Measurements from ENCODE around the gene HYAL3. TPM values are rescaled to one million over a fixed set of nuclear protein-coding genes. Genes with fewer than 3 reads are reported as not detected.
A peak's percentile ranks its signal among the peaks of the same experiment; 100 is the strongest.
"Not testable (repeated sequence)": the region's sequence is repeated elsewhere in the genome, so short reads cannot be mapped to it uniquely, and the experiment has no call there.

HYAL3 gene
- total and polyA plus RNA-seq, 2 donors from 2014 or later = 2.0 to 3.2 TPM

GRCh38 chr3:50274371-50275104, 24.7 kb downstream of the HYAL3 start:
- H3K4me3 ChIP-seq (ENCODE audit: low read length in 3 of 3) = no peak overlapping the region
- no peaks in the 10 kb centered on the region for H3K9me3 ChIP-seq (ENCODE audit: control insufficient read depth in 2 of 3, insufficient read depth in 1 of 3, low read length in 3 of 3)
- H3K9ac ChIP-seq (ENCODE audit: low read length in 3 of 3) = no peak overlapping the region
- TF ChIP-seq CTCF (IDR thresholded peaks at IDR 0.05; ENCODE audit: borderline replicate concordance, extremely low read depth, insufficient read depth) = peak; percentile 44
- DNase-seq (peak; percentile 66 to 89 (median 76)), FAIRE-seq (no peak)
- H3K36me3 ChIP-seq (ENCODE audit: control insufficient read depth in 2 of 3, insufficient read depth in 3 of 3, low read length in 3 of 3) = no peaks in the 10 kb centered on the region
- H3K27me3 ChIP-seq (ENCODE audit: control insufficient read depth, insufficient read depth, low read length) = peaks cover 8% of the 10 kb centered on the region
- no peak overlapping the region for H3K27ac ChIP-seq (ENCODE audit: low read depth in 2 of 2, low read length in 2 of 2)
- intact Hi-C loops (cut with DNase I) = loop anchor here (5.0 kb wide), 1 partner anchor 47 kb away; no protein-coding TSS in a partner anchor
- peaks cover 0 to 25% (median 17%) of the 10 kb centered on the region in 3 donors for H3K4me1 ChIP-seq (ENCODE audit: control insufficient read depth in 2 of 3, insufficient read depth in 2 of 3, low read depth in 1 of 3, low read length in 3 of 3)

- DNase-seq = peak in 2 of 5 donors; percentile 67 to 74
- FAIRE-seq = no peak
- no peaks in the 10 kb centered on the region for H3K9me3 ChIP-seq (ENCODE audit: control insufficient read depth in 2 of 3, insufficient read depth in 1 of 3, low read length in 3 of 3)
- no peak overlapping the region for H3K4me3 ChIP-seq (ENCODE audit: low read length in 3 of 3)
- peaks cover 8% of the 10 kb centered on the region for H3K27me3 ChIP-seq (ENCODE audit: control insufficient read depth, insufficient read depth, low read length)
- H3K4me1 ChIP-seq (ENCODE audit: control insufficient read depth in 2 of 3, insufficient read depth in 2 of 3, low read depth in 1 of 3, low read length in 3 of 3) = peaks cover 0 to 30% (median 17%) of the 10 kb centered on the region in 3 donors
- intact Hi-C loops (cut with DNase I) = loop anchor here (5.0 kb wide), 1 partner anchor 46 kb away; no protein-coding TSS in a partner anchor
- no peaks in the 10 kb centered on the region for H3K36me3 ChIP-seq (ENCODE audit: control insufficient read depth in 2 of 3, insufficient read depth in 3 of 3, low read length in 3 of 3)
- no peak overlapping the region for H3K9ac ChIP-seq (ENCODE audit: low read length in 3 of 3)
- no peak overlapping the region for H3K27ac ChIP-seq (ENCODE audit: low read depth in 2 of 2, low read length in 2 of 2)
- no peak for TF ChIP-seq CTCF (IDR thresholded peaks at IDR 0.05; ENCODE audit: borderline replicate concordance, extremely low read depth, insufficient read depth)
Measured at GRCh38 chr3:50273689-50274065, 25.5 kb downstream of the HYAL3 start.

- FAIRE-seq = no peak
- no peak overlapping the region for H3K27ac ChIP-seq (ENCODE audit: low read depth in 2 of 2, low read length in 2 of 2)
Measured at GRCh38 chr3:50272911-50273688, 26.1 kb downstream of the HYAL3 start.

GRCh38 chr3:50272538-50272910, 26.7 kb downstream of the HYAL3 start:
- H3K9ac ChIP-seq (ENCODE audit: low read length in 3 of 3); H3K27ac ChIP-seq (ENCODE audit: low read depth in 2 of 2, low read length in 2 of 2); H3K36me3 ChIP-seq (ENCODE audit: control insufficient read depth in 2 of 3, insufficient read depth in 3 of 3, low read length in 3 of 3); H3K9me3 ChIP-seq (ENCODE audit: control insufficient read depth in 2 of 3, insufficient read depth in 1 of 3, low read length in 3 of 3); H3K27me3 ChIP-seq (ENCODE audit: control insufficient read depth, insufficient read depth, low read length); FAIRE-seq; H3K4me3 ChIP-seq (ENCODE audit: low read length in 3 of 3): not testable (repeated sequence)
- DNase-seq = peak in 2 of 5 donors; percentile 56 to 65
- H3K4me1 ChIP-seq (ENCODE audit: control insufficient read depth in 2 of 3, insufficient read depth in 2 of 3, low read depth in 1 of 3, low read length in 3 of 3) = peaks cover 0 to 39% (median 22%) of the 10 kb centered on the region in 3 donors
- intact Hi-C loops (cut with DNase I) = loop anchor here (5.0 kb wide), 1 partner anchor 45 kb away; no protein-coding TSS in a partner anchor

More at GRCh38 chr3:50272911-50273688, 26.1 kb downstream of the HYAL3 start:
- peak; percentile 99 for TF ChIP-seq CTCF (IDR thresholded peaks at IDR 0.05; ENCODE audit: borderline replicate concordance, extremely low read depth, insufficient read depth)
- Histone ChIP-seq H3K4me1 (ENCODE audit: control insufficient read depth in 2 of 3, insufficient read depth in 2 of 3, low read depth in 1 of 3, low read length in 3 of 3) (peaks cover 0 to 35% (median 17%) of the 10 kb centered on the region in 3 donors), H3K36me3 (ENCODE audit: control insufficient read depth in 2 of 3, insufficient read depth in 3 of 3, low read length in 3 of 3) (no peaks in the 10 kb centered on the region), H3K9me3 (ENCODE audit: control insufficient read depth in 2 of 3, insufficient read depth in 1 of 3, low read length in 3 of 3) (no peaks in the 10 kb centered on the region), H3K4me3 (ENCODE audit: low read length in 3 of 3) (peak overlapping the region in 1 of 3 donors; percentile 35), H3K27me3 (ENCODE audit: control insufficient read depth, insufficient read depth, low read length) (peaks cover 8% of the 10 kb centered on the region), H3K9ac (ENCODE audit: low read length in 3 of 3) (peak overlapping the region in 1 of 3 donors; percentile 61)
- intact Hi-C loops (cut with DNase I) = loop anchor here (5.0 kb wide), 1 partner anchor 46 kb away; no protein-coding TSS in a partner anchor
- peak; percentile 91 to 94 (median 94) for DNase-seq
